IPS DF 19.7 (cell line): Measurements from ENCODE around the gene ATG2B.
"Not testable (repeated sequence)": the region's sequence is repeated elsewhere in the genome, so short reads cannot be mapped to it uniquely, and the experiment has no call there.

Source experiments
- DNase-seq: peaks from one replicate; pipeline ENCODE4 v3.0.0-alpha.2; 2013; ENCODE audit warnings: low read depth, low spot score

The ATG2B gene

DNA sequence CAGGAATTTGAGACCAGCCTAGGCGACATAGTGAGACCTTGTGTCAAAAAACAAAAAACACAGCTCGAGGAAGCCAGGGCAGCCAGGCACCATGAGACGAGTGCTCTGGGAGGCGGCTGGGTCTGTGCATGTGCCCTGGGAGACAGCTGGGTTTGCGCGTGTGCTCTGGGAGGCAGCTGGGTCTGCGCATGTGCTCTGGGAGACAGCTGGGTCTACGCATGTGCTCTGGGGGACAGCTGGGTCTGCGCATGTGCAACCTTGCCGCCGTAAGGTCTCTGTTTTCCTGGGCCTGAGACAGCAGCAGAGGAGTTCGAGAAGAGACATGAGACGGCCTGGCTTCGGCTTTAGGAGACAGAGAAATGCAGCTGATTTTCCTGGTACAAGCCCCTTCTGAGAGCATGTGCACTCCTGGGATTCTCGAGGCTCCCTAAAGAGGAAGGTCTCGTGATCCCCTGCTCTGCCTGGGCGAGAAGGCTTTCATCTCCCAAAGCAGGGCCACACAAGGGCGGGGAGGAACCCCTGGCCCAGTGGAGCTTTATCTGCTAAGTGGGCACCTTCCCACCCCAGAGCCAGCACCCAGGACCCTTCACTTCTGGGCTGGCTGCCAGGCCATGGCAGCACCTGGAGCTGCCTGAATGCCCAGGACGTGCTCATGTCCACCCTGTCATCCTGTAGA is 110.7 kb downstream of the ATG2B start:
- DNase-seq, result no peak

DNA sequence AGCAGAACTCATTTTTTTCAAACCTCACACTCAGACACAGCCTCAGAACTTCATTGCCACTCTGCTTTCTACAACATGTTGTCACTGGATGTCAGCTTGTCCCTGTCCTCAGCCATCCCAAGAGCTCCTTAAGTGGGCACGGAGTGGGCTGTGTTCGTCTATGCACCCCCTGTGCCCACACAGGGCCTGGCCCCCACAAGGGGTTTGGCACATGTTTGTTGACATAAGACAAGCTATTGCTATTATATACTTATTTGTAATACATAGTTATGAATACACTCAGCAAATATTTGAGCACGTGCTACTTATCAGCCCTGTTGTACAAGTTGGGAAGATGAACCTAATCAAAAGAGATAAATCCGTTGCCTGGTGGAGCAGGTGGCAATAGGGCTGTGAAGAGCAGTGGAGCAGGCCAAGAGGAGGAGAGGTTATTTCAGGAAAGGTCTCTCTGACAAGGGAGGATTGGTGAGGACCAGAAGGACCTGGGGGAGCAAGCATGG is 111.4 kb downstream of the ATG2B start:
- DNase-seq, result no peak

DNA sequence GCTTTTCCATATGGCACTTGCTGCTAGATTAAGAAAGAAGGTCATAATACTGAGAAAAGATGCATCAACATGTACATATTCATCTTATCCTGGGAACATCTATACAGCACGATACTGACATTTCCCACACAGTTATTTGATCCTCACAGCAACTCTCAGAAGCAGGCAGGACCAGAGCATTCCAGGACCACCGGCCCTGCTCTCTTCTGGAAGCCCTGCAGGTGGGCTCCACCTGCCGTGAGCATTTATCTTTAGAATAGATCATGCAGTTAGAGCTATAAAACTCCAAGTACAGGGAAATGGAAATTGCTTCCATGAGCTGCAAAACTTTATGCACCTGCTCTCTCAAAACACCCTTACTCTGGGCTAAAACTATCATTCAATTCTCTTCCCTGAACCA is 112.7 kb downstream of the ATG2B start:
- DNase-seq, result no peak

DNA sequence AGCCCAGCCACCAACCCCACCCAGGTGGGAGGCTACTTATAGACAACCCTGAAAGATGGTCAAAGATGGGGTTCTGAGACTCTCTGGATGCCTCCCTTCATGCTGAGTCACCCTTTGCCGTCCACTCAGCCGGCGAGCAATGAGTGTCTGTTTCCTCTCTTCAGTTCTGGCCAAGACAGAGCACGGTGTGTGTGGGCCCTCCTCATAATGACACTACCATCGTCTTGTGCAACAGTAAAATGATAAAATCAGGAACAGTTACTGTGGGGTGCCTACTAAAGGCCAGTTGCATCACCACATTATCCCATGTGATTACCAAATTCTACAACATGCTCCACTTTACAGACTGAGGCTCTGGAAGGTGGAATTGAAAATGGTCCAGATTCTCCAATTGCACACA is 114.1 kb downstream of the ATG2B start:
- DNase-seq, result no peak

- DNase-seq, result no peak
Measured at GRCh38 chr14:96247031-96247430, 116.1 kb downstream of the ATG2B start.

DNA sequence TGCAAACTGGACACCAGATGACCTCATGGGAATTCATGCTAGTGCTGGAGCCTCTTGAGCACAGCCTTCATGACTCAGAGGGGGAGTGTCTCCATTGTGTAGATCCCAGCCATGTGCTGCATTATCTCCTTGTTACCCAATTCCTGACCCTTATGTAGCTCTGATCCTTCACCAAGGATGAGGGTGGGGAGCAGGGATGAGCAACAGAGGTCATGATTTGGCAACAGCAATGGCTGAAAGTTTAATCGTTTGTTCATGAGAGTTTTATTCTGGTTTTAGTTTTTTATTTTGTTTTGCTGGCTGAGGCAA is 116.6 kb downstream of the ATG2B start:
- DNase-seq, result no peak

- DNase-seq, result no peak
Measured at GRCh38 chr14:96245710-96246538, 117.2 kb downstream of the ATG2B start.

- DNase-seq, result not testable (repeated sequence)
Measured at GRCh38 chr14:96245074-96245473, 118.1 kb downstream of the ATG2B start.

DNA sequence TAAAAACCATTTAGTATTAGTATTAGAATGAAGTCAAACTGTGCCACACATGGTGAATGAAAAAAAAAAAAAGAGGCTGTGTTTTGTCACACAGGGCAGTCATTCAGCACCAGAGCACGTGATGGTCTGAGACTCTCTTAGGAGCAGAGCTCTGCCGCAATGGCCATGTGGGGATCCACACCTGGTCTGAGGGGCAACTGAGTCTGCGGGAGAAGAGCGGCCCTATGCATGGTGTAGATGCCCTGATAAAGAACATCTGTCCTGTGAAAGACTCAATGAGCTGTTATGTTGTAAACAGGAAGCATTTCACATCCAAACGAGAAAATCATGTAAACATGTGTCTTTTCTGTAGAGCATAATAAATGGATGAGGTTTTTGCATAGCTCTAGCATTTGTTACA is 119.4 kb downstream of the ATG2B start:
- DNase-seq, result no peak

DNA sequence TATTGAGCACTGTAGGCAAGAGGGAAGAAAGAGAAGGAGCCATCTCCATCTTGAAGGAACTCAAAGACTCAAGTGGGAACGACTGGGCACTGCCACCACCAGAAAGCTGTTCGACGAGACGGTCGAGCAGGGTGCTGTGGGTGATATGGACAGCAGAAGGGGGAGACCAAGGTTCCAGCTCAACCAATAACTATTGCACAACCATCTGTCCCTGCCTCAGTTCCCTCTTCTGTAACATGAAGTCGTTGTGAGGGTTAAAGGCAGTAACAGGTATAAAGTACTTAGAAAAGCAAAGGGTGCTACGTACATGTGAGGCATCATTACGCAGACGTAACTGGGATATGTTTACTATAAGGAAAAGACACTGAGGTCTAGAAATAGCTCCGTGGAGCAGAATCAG is 121.0 kb downstream of the ATG2B start:
- DNase-seq, result no peak

GRCh38 chr14:96240641-96241040 is 122.5 kb downstream of the ATG2B start:
- no peak for DNase-seq

DNA sequence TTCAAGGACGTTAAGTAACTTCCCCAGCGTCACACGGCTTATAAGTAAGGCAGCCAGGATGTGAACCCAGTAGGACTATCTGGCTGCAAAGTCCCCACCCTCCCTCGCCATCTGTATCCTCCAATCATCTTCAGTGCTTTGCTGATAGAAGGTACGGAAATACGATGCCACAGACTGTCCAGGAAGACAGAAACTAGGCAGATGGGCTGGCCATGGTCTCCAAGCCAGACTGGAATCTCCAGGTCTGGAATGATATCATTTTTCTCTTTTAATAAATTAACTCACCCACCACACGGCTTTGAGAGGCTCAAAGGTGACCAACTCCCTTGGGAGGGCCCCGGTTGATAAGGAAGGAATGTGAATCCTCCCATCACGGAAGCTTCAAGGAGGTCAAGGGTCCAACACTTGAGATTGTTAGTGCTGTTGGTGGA is 123.4 kb downstream of the ATG2B start:
- DNase-seq, result no peak

- DNase-seq, result no peak
Measured at GRCh38 chr14:96238676-96239265, 124.4 kb downstream of the ATG2B start.

DNA sequence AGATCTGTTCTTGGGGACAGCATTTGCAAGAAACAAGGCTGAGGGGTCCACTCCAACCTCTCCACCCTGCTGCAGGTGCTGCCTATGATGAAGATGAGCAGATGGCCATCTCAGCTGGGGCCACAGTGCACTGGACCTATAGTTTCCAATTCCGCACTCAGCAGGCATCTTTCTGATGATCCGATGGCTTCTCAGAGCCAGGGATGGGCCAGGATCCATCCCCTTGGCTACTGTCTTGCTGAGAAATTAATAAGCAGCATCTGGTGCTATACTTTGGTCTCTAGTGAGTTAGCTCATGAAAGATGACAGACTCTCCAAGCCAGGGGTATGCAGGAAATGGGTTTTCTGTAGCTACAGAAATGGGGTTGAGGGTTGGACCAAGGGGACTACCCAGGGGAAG is 125.5 kb downstream of the ATG2B start:
- DNase-seq, result no peak

- no peak for DNase-seq
Measured at GRCh38 chr14:96235426-96235825, 127.7 kb downstream of the ATG2B start.

- no peak for DNase-seq
Measured at GRCh38 chr14:96233661-96234060, 129.5 kb downstream of the ATG2B start.

DNA sequence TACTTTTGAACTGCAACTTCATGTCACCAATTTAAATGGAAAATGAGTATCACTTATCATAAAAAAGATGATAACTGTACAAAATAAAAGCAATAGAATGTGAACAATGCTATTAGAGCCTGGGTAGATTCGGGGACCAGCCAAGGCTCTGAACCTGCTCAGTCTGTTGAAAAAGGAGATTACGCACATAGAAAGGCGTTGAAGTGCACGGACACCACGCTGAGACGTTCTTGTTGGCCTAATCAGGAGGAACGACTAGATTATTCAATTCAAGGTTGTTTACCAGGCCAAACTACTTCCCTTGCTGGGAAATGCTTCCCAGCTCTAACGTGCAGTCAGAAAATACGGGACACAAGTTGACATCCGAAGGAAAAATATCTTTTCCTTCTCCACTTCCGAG is 130.6 kb downstream of the ATG2B start:
- no peak for DNase-seq

- DNase-seq, result no peak
Measured at GRCh38 chr14:96231526-96232130, 131.5 kb downstream of the ATG2B start.

GRCh38 chr14:96231056-96231455 is 132.1 kb downstream of the ATG2B start:
- DNase-seq, result no peak

GRCh38 chr14:96229315-96229714 is 133.8 kb downstream of the ATG2B start:
- DNase-seq, result no peak
